Stimulated activated CD8-positive, alpha-beta memory T cell treated with anti-CD3 and anti-CD28 coated beads, Interleukin-4, amount 100 ng/mL, for 48 hours (primary cell): ENCODE data around the gene CDC42EP5.
"Not testable (repeated sequence)": the region's sequence is repeated elsewhere in the genome, so short reads cannot be mapped to it uniquely, and the experiment has no call there.

ENCODE experiments used
- DNase-seq: peaks from one replicate; pipeline ENCODE4 v3.0.0-alpha.2; 2020

The CDC42EP5 gene

GRCh38 chr19:54473071-54473891, at the start of gene CDC42EP5:
CDC42EP5 (minus strand) TSS chr19:54473296; CDS start chr19:54465547, 7,749 bp downstream.
- no peak for DNase-seq

GRCh38 chr19:54521860-54522513, 48.9 kb upstream of the CDC42EP5 start:
- DNase-seq = no peak

- no peak for DNase-seq
Measured at GRCh38 chr19:54521022-54521859, 48.1 kb upstream of the CDC42EP5 start.

GRCh38 chr19:54518844-54519243, 45.7 kb upstream of the CDC42EP5 start:
- peak; percentile 32 for DNase-seq

GRCh38 chr19:54517483-54517882, 44.4 kb upstream of the CDC42EP5 start:
- peak; percentile 77 for DNase-seq

GRCh38 chr19:54515156-54515555, 42.1 kb upstream of the CDC42EP5 start:
- no peak for DNase-seq

GRCh38 chr19:54509200-54509940, 36.3 kb upstream of the CDC42EP5 start:
- DNase-seq = not testable (repeated sequence)

GRCh38 chr19:54508487-54508886, 35.4 kb upstream of the CDC42EP5 start:
- DNase-seq = not testable (repeated sequence)

- no peak for DNase-seq
Measured at GRCh38 chr19:54507824-54508223, 34.7 kb upstream of the CDC42EP5 start.

- DNase-seq = not testable (repeated sequence)
Measured at GRCh38 chr19:54507038-54507717, 34.1 kb upstream of the CDC42EP5 start.

- no peak for DNase-seq
Measured at GRCh38 chr19:54506079-54506478, 33.0 kb upstream of the CDC42EP5 start.

GRCh38 chr19:54505542-54505941, 32.4 kb upstream of the CDC42EP5 start:
- not testable (repeated sequence) for DNase-seq

- DNase-seq = no peak
Measured at GRCh38 chr19:54502518-54503048, 29.5 kb upstream of the CDC42EP5 start, which contains the start of gene LAIR2. LAIR2 (plus strand) TSS chr19:54502831; CDS start chr19:54502919, 88 bp downstream.

GRCh38 chr19:54498451-54498772, 25.3 kb upstream of the CDC42EP5 start:
- DNase-seq = not testable (repeated sequence)

GRCh38 chr19:54497747-54498450, 24.8 kb upstream of the CDC42EP5 start:
- DNase-seq = not testable (repeated sequence)

- DNase-seq = not testable (repeated sequence)
Measured at GRCh38 chr19:54495284-54495683, 22.2 kb upstream of the CDC42EP5 start.

- DNase-seq = no peak
Measured at GRCh38 chr19:54493967-54494585, 21.0 kb upstream of the CDC42EP5 start.

GRCh38 chr19:54493056-54493455, 20.0 kb upstream of the CDC42EP5 start:
- DNase-seq = not testable (repeated sequence)

- no peak for DNase-seq
Measured at GRCh38 chr19:54492568-54492967, 19.5 kb upstream of the CDC42EP5 start.

GRCh38 chr19:54489766-54490165, 16.7 kb upstream of the CDC42EP5 start:
- DNase-seq = no peak
